Brain microvascular endothelial cell (primary cell): ENCODE measurements around the gene MS4A6E.

Experiments used
- DNase-seq: peaks from one replicate; pipeline ENCODE4 v3.0.0-alpha.2; 2020
- H3K27ac ChIP-seq: fragments of 250-450 bp; sonication (Bioruptor Pico); 2 replicates; pipeline ENCODE4 v1.5.1; 2020; ENCODE audit warnings: mild to moderate bottlenecking, moderate library complexity
- H3K27me3 ChIP-seq: fragments of 250-450 bp; sonication (Bioruptor Pico); replicated peaks from 2 replicates; pipeline ENCODE4 v1.5.1; 2020; ENCODE audit warnings: mild to moderate bottlenecking
- H3K36me3 ChIP-seq: fragments of 250-450 bp; sonication (Bioruptor Pico); replicated peaks from 2 replicates; pipeline ENCODE4 v1.5.1; 2020; ENCODE audit warnings: mild to moderate bottlenecking
- H3K4me3 ChIP-seq: 2 replicates; pipeline ENCODE4 v1.5.1; 2011; ENCODE audit warnings: low read depth, mild to moderate bottlenecking, control low read depth, low read length, moderate library complexity
- in situ Hi-C: cut with HindIII; loops from 2 replicates; pipeline ENCODE4 v1.10.0; 2017; ENCODE audit warnings: low sequenced_read_pairs, low pct_ligation_motif_present
- TF ChIP-seq, protein P1 (sequence below): IDR thresholded peaks from 2 replicates; pipeline ENCODE4 v1.5.1; 2011; ENCODE audit warnings: low read depth, mild to moderate bottlenecking, moderate library complexity, low read length, control low read depth, inconsistent platforms; ENCODE audit errors: missing control alignments

The MS4A6E gene

DNA sequence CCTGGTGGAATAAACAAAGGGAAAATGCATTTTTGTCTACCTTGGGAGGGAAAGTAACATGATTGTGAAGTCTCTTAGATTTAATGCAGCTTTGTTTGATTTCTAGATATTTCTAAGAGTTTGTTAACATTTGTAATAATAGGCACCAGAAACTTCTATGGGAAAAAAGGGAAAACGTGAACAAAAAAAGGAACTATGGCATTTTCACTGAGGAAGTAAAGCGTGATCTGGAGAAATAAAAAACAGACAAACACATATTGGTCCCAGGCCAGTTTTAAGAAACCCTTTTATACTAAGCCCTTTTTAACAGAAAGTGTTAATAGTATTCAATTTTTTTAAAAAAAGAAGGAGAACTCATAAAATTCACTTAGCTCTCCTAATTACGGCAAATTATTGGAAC lies 44.3 kb downstream of the MS4A6E start:
- TF ChIP-seq, protein P1, sequence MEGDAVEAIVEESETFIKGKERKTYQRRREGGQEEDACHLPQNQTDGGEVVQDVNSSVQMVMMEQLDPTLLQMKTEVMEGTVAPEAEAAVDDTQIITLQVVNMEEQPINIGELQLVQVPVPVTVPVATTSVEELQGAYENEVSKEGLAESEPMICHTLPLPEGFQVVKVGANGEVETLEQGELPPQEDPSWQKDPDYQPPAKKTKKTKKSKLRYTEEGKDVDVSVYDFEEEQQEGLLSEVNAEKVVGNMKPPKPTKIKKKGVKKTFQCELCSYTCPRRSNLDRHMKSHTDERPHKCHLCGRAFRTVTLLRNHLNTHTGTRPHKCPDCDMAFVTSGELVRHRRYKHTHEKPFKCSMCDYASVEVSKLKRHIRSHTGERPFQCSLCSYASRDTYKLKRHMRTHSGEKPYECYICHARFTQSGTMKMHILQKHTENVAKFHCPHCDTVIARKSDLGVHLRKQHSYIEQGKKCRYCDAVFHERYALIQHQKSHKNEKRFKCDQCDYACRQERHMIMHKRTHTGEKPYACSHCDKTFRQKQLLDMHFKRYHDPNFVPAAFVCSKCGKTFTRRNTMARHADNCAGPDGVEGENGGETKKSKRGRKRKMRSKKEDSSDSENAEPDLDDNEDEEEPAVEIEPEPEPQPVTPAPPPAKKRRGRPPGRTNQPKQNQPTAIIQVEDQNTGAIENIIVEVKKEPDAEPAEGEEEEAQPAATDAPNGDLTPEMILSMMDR = no peak
- no peaks in the 10 kb centered on the region for H3K36me3 ChIP-seq
- H3K27me3 ChIP-seq = no peaks in the 10 kb centered on the region
- no peak for DNase-seq
- H3K4me3 ChIP-seq = no peak overlapping the region
- no peak overlapping the region for H3K27ac ChIP-seq
- in situ Hi-C loops = no loop called here

DNA sequence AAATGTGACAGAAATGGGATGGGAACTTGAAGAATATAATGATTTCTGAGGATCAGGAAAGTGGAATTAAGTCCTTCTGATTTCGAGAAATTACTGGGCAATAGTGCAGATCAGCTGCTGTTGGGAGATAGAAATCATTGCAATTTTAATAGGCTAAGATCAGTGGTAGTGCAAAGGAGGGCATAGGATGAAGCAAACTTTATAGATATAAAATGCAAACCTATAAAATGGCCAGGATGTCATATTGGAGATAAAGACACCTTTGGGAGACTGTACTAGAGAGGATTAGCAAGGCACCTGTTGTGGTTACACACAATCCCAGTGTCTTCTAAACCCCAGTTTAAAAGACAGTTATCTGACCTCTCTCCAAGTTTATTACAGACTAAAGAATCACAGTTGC lies 44.8 kb downstream of the MS4A6E start:
- in situ Hi-C loops = no loop called here
- H3K27ac ChIP-seq = no peak overlapping the region
- DNase-seq = no peak
- TF ChIP-seq, protein P1 = no peak
- no peaks in the 10 kb centered on the region for H3K36me3 ChIP-seq
- H3K27me3 ChIP-seq = no peaks in the 10 kb centered on the region
- no peak overlapping the region for H3K4me3 ChIP-seq

DNA sequence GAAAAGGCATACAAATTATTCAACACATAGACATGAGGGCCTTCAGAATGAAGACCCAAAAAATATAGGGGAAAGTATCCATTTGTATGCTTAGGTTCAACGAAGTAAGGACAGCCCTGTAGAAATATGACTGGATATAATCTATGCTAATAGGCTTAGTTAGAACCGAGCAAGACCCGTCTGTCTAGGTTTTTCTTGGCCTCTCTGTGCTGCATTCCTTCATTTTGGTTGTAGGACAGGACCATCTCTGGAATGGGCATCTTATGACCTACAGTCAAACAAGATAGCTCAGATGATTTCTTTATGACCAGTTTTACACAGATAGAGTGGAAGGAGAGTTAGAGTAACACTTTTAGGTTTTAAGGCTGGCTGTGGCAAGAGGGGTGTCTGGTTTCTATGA lies 45.7 kb downstream of the MS4A6E start:
- Histone ChIP-seq H3K4me3 (no peak overlapping the region), H3K27me3 (no peaks in the 10 kb centered on the region), H3K36me3 (no peaks in the 10 kb centered on the region), H3K27ac (no peak overlapping the region)
- TF ChIP-seq, protein P1 = no peak
- no peak for DNase-seq
- in situ Hi-C loops = no loop called here

DNA sequence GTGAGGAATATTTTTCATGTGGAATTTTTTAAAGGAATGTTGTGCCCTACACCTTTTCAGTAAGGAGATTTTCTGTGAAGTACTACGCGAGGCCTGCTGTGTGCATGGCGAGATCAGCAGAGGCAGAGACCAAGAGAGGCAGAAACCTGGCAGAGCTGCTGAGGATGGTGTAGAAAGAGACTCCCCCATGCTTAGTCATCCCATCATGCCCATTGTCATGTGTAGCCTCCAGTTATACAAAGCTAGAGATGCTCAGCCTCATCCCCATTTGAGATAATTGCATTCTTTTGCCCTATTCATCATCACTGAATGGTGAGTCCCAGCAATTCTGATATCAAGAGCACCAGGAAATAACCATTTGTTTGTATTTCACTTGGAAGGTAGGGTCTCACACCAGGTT lies 48.3 kb downstream of the MS4A6E start:
- H3K36me3 ChIP-seq = no peaks in the 10 kb centered on the region
- no peak overlapping the region for H3K27ac ChIP-seq
- no peak for DNase-seq
- H3K4me3 ChIP-seq = no peak overlapping the region
- TF ChIP-seq, protein P1 = no peak
- H3K27me3 ChIP-seq = no peaks in the 10 kb centered on the region
- in situ Hi-C loops = no loop called here

DNA sequence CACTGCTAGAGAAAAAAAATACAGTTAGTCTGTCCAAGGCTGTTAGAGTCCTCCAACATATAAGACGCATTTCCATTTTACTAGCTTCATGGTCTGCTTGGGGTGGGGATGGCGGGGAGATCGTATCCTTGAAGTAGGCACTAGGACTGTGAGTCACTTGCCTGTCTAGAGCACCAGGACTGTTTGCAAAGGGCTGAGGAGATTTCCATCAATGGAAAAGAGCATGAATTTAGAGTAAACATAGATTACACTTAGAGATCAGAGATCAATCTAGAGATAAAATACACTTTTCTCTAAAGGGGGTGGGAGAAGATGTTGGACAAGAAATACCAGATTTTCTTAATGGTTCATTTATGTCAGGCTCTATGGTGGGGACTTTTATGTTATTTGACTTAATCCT lies 49.5 kb downstream of the MS4A6E start:
- Histone ChIP-seq H3K27ac (no peak overlapping the region), H3K36me3 (no peaks in the 10 kb centered on the region), H3K27me3 (no peaks in the 10 kb centered on the region), H3K4me3 (no peak overlapping the region)
- TF ChIP-seq, protein P1 = no peak
- DNase-seq = no peak
- in situ Hi-C loops = no loop called here

DNA sequence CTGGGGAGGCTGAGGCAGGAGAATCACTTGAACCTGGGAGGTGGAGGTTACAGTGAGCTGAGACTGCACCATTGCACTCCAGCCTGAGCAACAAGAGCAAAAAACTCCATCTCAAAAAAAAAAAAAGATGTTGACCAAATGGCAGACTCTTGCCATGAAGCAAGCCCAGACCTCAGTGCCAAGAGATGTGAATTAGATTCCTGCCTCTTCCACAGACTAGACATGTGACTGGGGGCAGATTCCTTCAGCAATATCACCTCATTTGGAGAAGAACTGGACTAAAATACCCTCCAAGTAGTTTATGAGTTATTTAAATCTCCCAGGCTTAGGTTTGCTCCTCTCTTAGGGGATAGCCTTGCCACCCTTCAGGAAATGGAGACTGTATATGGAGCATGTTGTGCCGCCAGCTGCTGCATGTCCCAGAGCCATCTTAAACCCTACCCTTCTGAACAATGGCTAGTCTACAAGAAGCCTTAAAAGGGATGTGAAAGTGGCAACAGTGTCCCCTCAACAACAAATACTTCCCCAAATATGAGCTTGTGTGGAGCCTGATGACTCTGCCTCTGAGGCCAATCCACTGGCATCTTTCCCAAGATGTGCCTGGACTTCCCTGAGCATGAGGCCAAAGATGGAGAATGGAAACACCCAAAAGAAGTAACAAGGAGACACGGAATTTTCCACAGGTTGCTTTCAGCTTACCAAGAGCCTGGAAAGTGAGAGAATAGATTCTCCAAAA lies 50.5 kb downstream of the MS4A6E start:
- Histone ChIP-seq H3K27ac (no peak overlapping the region), H3K4me3 (no peak overlapping the region), H3K36me3 (no peaks in the 10 kb centered on the region), H3K27me3 (no peaks in the 10 kb centered on the region)
- no peak for DNase-seq
- TF ChIP-seq, protein P1 = no peak
- in situ Hi-C loops = no loop called here
